ENCODE results near the gene RBMS2.

Gene RBMS2

GRCh38 chr12:56589783-56590182, 68.2 kb downstream of the RBMS2 start:
- no peak for DNase-seq

DNA sequence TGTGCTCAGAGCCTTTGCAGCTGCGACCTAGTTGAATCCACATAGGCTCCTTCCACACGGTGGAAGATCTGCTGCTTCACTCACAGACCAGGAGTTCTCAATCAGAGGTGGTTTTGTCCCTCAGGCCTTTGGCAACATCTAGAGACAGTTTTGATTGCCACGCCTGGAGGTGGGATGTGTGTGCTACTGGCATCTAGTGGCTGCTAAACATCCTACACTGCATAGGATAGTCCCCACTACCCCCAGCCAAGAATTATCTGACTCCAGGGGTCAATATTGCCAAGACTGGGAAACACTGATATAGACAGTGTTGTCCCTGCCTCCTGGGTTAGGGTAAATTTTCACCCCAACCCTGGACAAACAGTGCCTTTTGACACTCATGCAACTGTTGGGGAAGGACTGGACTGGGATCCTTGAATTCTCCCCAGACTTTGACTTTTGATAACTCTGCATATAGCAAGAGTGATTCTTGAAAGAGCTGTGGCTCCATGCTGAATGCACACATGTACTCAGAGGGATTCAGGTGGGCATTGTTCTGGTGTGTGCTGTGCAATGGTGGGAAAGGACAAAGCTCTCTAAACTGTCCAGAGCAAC, 68.7 kb downstream of the RBMS2 start:
- no peak for DNase-seq

- DNase-seq: peak; percentile 88
These were observed 69.5 kb downstream of the RBMS2 start for GRCh38 chr12:56591126-56591525.

DNA sequence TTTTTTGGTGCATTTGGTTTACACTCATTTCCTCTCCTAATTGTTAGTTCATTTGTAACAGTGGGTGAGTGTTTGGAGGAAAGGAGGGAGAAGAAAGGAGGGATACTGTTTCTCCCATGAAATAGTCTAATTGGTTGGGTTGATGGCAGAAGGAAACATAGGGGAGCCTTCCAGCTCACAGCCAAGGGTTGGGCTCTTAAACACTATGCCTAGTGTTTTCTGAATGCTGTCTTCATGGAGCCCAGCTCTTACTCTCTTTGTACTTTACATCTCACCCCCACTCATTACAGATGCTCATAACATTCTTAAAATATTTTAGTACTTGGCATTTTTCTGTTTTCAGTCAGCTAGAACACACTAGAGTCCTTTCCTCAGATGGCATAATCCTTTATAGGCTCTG, 70.3 kb downstream of the RBMS2 start:
- no peak for DNase-seq

GRCh38 chr12:56593909-56594621, 72.4 kb downstream of the RBMS2 start:
- peak; percentile 22 for DNase-seq

DNA sequence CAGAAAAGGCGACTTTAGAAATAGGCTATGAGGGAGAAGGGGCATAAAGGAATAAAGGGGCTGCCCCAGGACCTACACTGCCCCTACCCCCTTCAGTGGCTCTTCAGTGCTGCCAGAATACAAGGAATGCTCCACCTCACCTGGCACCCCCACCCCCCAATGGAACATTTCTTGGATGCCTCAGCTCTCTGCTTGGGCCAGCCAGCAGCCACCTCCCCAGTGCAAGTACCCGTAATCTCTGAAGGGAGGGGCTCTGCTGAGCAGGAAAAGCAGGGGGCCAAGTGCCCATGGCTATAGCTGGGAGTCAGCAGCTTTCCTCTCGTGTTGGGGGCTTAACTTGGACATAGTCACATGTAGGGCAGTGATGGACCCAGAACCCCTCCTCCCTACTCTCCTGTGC, 75.2 kb downstream of the RBMS2 start:
- no peak for DNase-seq

GRCh38 chr12:56599041-56599440, 77.4 kb downstream of the RBMS2 start:
- DNase-seq: no peak

GRCh38 chr12:56599797-56600196, 78.2 kb downstream of the RBMS2 start:
- peak; percentile 20 for DNase-seq

GRCh38 chr12:56600753-56601152, 79.1 kb downstream of the RBMS2 start:
- no peak for DNase-seq

GRCh38 chr12:56601503-56601902, 79.9 kb downstream of the RBMS2 start:
- DNase-seq: no peak

- no peak for DNase-seq
These were observed 80.6 kb downstream of the RBMS2 start for GRCh38 chr12:56602239-56602638.

DNA sequence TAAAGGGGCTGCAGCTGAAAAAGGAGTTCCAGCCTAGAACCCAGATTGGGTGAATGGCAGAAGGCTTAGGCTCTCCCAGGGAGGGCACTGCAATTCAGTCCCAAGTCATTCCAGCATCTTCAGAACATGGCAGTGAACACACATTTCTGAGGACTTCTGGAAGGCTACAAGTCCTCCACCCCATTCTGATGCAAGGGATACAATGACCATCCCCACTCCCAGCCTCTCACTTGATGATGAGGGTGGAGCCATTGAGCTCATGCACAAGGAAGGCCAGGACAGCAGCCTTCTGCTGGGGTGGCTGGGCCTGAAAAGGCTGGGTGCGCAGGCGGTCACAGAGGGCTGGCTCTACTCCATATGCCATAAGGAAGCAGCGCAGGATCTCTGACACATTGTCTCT, 82.7 kb downstream of the RBMS2 start:
- DNase-seq: no peak

GRCh38 chr12:56614627-56615026, 93.0 kb downstream of the RBMS2 start:
- DNase-seq: no peak

DNA sequence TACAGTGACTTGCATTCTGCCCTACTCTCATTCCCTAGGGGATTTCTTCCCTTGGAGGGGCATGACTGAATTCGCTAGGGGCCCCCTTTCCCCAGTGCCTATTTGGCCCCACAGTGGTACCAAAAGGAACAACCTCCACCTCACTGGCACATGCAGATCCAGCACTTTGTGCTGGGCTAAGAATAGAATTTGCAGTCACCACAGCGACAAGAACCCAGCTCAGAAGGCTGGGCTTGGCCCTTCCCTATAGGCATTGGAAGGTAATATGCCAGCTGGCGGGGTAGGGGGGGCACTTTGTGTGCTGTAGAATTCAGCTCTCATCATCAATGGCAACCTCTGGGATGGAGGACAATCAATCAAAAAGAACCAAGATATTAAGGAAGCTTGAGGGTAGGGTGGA, 94.6 kb downstream of the RBMS2 start:
- no peak for DNase-seq

GRCh38 chr12:56616925-56617324, 95.3 kb downstream of the RBMS2 start:
- DNase-seq: no peak

- no peak for DNase-seq
These were observed 100.9 kb downstream of the RBMS2 start for GRCh38 chr12:56622535-56622934.

GRCh38 chr12:56626701-56627100, 105.1 kb downstream of the RBMS2 start:
- DNase-seq: no peak

DNA sequence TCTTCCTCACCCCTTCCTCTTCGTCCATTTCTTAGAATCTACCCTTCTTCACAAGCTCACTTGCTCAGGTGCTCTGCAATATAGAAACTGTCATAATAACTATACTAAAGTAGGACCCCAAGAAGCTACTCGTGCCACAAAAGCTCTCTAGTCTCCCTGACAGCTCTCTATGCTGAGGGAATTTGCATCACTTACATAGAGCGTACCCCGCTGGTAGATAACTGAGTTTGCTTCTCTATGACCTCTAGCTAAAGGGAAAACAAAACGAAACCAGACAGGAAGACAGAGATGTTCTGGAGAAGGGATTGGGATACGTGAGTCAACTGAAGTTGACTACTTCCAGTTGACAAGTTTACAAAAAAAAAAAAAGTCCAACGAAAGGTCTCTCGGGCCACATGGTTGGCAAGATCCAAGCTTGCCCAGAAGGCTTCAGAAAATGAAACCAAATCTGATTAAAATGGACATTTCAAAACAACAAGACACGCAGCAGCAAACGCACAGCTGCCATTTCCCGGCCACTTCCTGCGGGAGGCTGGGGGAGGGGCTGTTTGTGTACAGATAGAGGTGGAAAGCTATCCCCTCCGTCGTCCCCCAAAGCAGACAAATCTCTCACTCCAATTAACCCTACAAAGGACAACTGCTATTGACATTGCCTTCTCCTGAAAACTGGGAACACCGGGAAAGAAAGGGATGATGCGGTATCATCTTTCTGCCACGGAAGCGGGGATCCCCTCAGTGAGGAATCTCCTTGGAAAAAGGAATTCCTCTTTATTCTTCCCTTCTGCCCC, 107.2 kb downstream of the RBMS2 start:
- DNase-seq: peak; percentile 11

GRCh38 chr12:56629459-56630179, 108.0 kb downstream of the RBMS2 start:
- DNase-seq: no peak

GRCh38 chr12:56630180-56630632, 108.6 kb downstream of the RBMS2 start, which contains the start of gene BAZ2A:
BAZ2A (minus strand) TSS chr12:56630326; CDS start chr12:56617530, 12,796 bp downstream.
- DNase-seq: peak; percentile 92

- DNase-seq: peak; percentile 52
These were observed 110.4 kb downstream of the RBMS2 start for GRCh38 chr12:56631790-56632700.

Data from NCI-H510A (cell line).